Esophagus muscularis mucosa (tissue), 4 donors: ENCODE results near the gene UPF3A. TPM values are rescaled to one million over a fixed set of nuclear protein-coding genes. Genes with fewer than 3 reads are reported as not detected.
"Not testable (repeated sequence)": the region's sequence is repeated elsewhere in the genome, so short reads cannot be mapped to it uniquely, and the experiment has no call there.

Source experiments
- DNase-seq: peaks from one replicate; pipeline ENCODE4 v3.0.0-alpha.2; 2017; ENCODE audit errors: extremely low spot score
- H3K27ac ChIP-seq, 4 donors: fragments of 200-600 bp; sonication (generic); replicated peaks in 1 of 4; 1 replicate in 3 of 4; 2 replicates in 1 of 4; pipeline ENCODE4 v1.5.1; 2016 to 2019; ENCODE audit warnings: mild to moderate bottlenecking in 1 of 4
- H3K27me3 ChIP-seq, 4 donors: fragments of 200-600 bp; sonication (generic); one replicate each; pipeline versions ENCODE4 v1.5.1 to v1.6.0; 2016 to 2019
- H3K36me3 ChIP-seq, 4 donors: fragments of 200-600 bp; sonication (generic); one replicate each; pipeline ENCODE4 v1.5.1; 2016 to 2019
- H3K4me1 ChIP-seq, 4 donors: fragments of 200-600 bp; sonication (generic); one replicate each; pipeline ENCODE4 v1.5.1; 2016 to 2019
- H3K4me3 ChIP-seq, 4 donors: fragments of 200-600 bp; sonication (generic); 1 replicate in 2 of 4; 2 replicates in 2 of 4; pipeline ENCODE4 v1.5.1; 2016 to 2019; ENCODE audit warnings: mild to moderate bottlenecking in 4 of 4, moderate library complexity in 1 of 4
- H3K9me3 ChIP-seq, 4 donors: fragments of 200-600 bp; sonication (generic); 1 replicate in 3 of 4; 2 replicates in 1 of 4; pipeline ENCODE4 v1.5.1; 2016 to 2019
- CTCF ChIP-seq, 3 experiments: fragments of 200-600 bp in 2 of 3; fragments of 450-650 bp in 1 of 3; sonication (generic) in 2 of 3; IDR thresholded peaks; one replicate each; pipeline ENCODE4 v1.5.1; 2017 to 2019; ENCODE audit warnings: antibody characterized with exemption in 3 of 3, mild to moderate bottlenecking in 2 of 3, moderate library complexity in 1 of 3
- EP300 ChIP-seq: sonication (generic); formaldehyde crosslinking; IDR thresholded peaks from one replicate; pipeline ENCODE4 v1.6.1; 2017; ENCODE audit warnings: antibody characterized with exemption
- POLR2A ChIP-seq: fragments of 450-650 bp; IDR thresholded peaks from one replicate; pipeline ENCODE4 v1.6.1; 2017; ENCODE audit warnings: antibody characterized with exemption, moderate library complexity, mild to moderate bottlenecking, low read depth
- POLR2AphosphoS5 ChIP-seq, 2 donors: sonication (generic); formaldehyde crosslinking; IDR thresholded peaks; one replicate each; pipeline ENCODE4 v1.6.1; 2017; ENCODE audit warnings: antibody characterized with exemption in 2 of 2
- WGBS: methylation state at CpG from one replicate; pipeline ENCODE4 v1.1.5; 2018; 5-methylcytosine and 5-hydroxymethylcytosine counted together
- intact Hi-C: fragments of 100-400 bp; cut with DNase I; formaldehyde crosslinking; loops from one replicate; pipeline ENCODE4 v1.15.1; 2023
- total RNA-seq, 4 donors: library from RNA; depleted of rRNA; stranded (reverse); fragments of >200 nt; gene quantifications; one replicate each; pipeline versions ENCODE4 v1.1.0 to v1.2.1, GENCODE V29; 2016

Gene UPF3A
- total RNA-seq, 4 donors from 2014 or later = 25.2 to 43.2 (median 35.6) TPM

- Histone ChIP-seq H3K9me3 (no peaks in the 10 kb centered on the region), H3K27ac (no peak overlapping the region), H3K4me3 (no peak overlapping the region), H3K36me3 (peaks cover 67 to 100% (median 91%) of the 10 kb centered on the region in 4 donors), H3K4me1 (no peaks in the 10 kb centered on the region), H3K27me3 (no peaks in the 10 kb centered on the region)
- WGBS = 79% methylated on average over 7 of the region's 7 CpGs
- DNase-seq = no peak
- TF ChIP-seq EP300 (no peak), POLR2AphosphoS5 (IDR thresholded peaks at IDR 0.05) (no peak), CTCF (IDR thresholded peaks at IDR 0.05) (no peak), POLR2A (no peak)
- intact Hi-C loops = no loop called here
Measured at GRCh38 chr13:114259374-114259773, 22.0 kb upstream of the UPF3A start.

- WGBS = 84% methylated on average over 4 of the region's 4 CpGs
- Histone ChIP-seq H3K27ac (no peak overlapping the region), H3K4me1 (no peaks in the 10 kb centered on the region), H3K36me3 (peaks cover 73 to 100% (median 90%) of the 10 kb centered on the region in 4 donors), H3K4me3 (no peak overlapping the region), H3K27me3 (no peaks in the 10 kb centered on the region), H3K9me3 (no peaks in the 10 kb centered on the region)
- intact Hi-C loops = no loop called here
- DNase-seq = peak; percentile 37
- TF ChIP-seq POLR2A = no peak
- TF ChIP-seq POLR2AphosphoS5 (IDR thresholded peaks at IDR 0.05) = no peak
- TF ChIP-seq CTCF (IDR thresholded peaks at IDR 0.05) = no peak
- TF ChIP-seq EP300 = no peak
Measured at GRCh38 chr13:114259974-114260373, 21.4 kb upstream of the UPF3A start.

DNA sequence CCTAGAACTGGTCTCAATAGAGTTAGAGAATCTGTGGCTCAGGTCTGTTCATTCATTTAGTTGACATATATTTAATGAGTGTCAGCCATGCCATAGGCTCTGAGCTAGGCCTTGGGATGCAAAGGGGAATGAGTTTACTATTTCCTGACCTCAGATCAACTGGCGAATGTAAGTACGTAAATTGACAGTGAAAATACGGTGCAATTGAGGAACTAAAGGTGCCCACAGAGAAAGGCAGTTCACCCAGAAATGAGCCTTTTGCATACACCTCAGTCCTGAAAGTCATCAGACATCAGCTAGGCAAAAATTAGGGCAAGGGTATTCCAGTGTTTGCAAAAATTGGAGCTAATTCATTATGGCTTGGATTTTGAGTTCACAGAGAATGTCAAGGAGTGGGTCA lies 20.6 kb upstream of the UPF3A start:
- Histone ChIP-seq H3K4me3 (no peak overlapping the region), H3K4me1 (no peaks in the 10 kb centered on the region), H3K27me3 (no peaks in the 10 kb centered on the region), H3K27ac (no peak overlapping the region), H3K36me3 (peaks cover 76 to 100% (median 91%) of the 10 kb centered on the region in 4 donors), H3K9me3 (no peaks in the 10 kb centered on the region)
- no peak for TF ChIP-seq POLR2A
- no peak for TF ChIP-seq POLR2AphosphoS5 (IDR thresholded peaks at IDR 0.05)
- no peak for TF ChIP-seq EP300
- no peak for TF ChIP-seq CTCF (IDR thresholded peaks at IDR 0.05)
- 84% methylated on average over 3 of the region's 3 CpGs for WGBS
- DNase-seq = peak; percentile 4
- intact Hi-C loops = no loop called here

- DNase-seq = peak; percentile 70
- no peaks in the 10 kb centered on the region for H3K9me3 ChIP-seq
- H3K4me1 ChIP-seq = no peaks in the 10 kb centered on the region
- no peak overlapping the region for H3K27ac ChIP-seq
- WGBS = 60% methylated on average over 3 of the region's 3 CpGs
- intact Hi-C loops = no loop called here
- peaks cover 82 to 100% (median 94%) of the 10 kb centered on the region in 4 donors for H3K36me3 ChIP-seq
- no peaks in the 10 kb centered on the region for H3K27me3 ChIP-seq
- H3K4me3 ChIP-seq = no peak overlapping the region
- TF ChIP-seq POLR2AphosphoS5 (IDR thresholded peaks at IDR 0.05) (no peak), CTCF (IDR thresholded peaks at IDR 0.05) (no peak), POLR2A (no peak), EP300 (no peak)
Measured at GRCh38 chr13:114261328-114261965, 20.0 kb upstream of the UPF3A start.

DNA sequence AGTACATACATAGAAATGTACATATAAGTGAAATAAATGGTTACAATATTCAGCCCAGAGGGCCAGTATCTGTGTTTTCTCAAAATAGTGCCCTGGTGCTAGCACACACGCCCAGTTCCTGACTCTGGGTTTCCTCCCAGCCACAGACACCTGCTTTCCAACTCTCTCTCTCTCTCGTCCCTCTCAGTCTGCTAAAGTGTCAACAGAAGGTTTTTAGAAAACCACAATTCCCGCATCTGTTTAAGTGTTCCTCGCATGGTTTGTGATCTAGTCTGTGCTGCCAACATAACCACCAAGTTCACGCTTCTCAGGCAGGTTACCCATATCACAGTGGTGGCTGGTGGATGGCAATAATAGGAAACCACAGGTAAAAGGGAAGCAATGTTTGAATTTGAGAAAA lies 17.8 kb upstream of the UPF3A start:
- Histone ChIP-seq H3K4me1 (no peaks in the 10 kb centered on the region), H3K4me3 (no peak overlapping the region), H3K27ac (no peak overlapping the region), H3K9me3 (no peaks in the 10 kb centered on the region), H3K36me3 (peaks cover 71 to 100% (median 96%) of the 10 kb centered on the region in 4 donors), H3K27me3 (no peaks in the 10 kb centered on the region)
- 78% methylated on average over 5 of the region's 5 CpGs for WGBS
- no peak for DNase-seq
- intact Hi-C loops = no loop called here
- TF ChIP-seq EP300 (no peak), POLR2A (no peak), POLR2AphosphoS5 (IDR thresholded peaks at IDR 0.05) (no peak), CTCF (IDR thresholded peaks at IDR 0.05) (no peak)

DNA sequence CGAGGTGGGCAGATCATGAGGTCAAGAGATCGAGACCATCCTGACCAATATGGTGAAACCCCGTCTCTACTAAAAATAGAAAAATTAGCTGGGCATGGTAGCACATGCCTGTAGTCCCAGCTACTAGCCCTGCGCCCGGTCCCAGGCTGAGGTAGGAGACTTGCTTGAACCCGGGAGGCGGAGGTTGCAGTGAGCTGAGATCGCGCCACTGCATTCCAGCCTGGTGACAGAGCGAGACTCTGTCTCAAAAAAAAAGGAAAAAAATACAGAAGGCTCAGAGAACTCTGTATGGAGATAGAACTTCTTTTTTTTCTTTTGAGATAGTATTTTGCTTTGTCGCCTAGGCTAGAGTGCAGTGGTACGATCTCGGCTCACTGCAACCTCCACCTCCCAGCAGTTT lies 17.1 kb upstream of the UPF3A start:
- H3K27ac ChIP-seq, H3K27me3 ChIP-seq, H3K4me1 ChIP-seq, H3K4me3 ChIP-seq, DNase-seq, H3K9me3 ChIP-seq, intact Hi-C loops: not testable (repeated sequence)
- H3K36me3 ChIP-seq = peaks cover 73 to 100% (median 96%) of the 10 kb centered on the region in 4 donors
- 97% methylated on average over 13 of the region's 13 CpGs for WGBS
